ENCODE results near the gene UBR1.
"Not testable (repeated sequence)": the region's sequence is repeated elsewhere in the genome, so short reads cannot be mapped to it uniquely, and the experiment has no call there.

Gene UBR1

GRCh38 chr15:43048935-43049334 lies 56.9 kb downstream of the UBR1 start:
- DNase-seq = no peak

GRCh38 chr15:43046484-43046883 lies 59.4 kb downstream of the UBR1 start:
- DNase-seq = no peak

GRCh38 chr15:43042885-43043284 lies 63.0 kb downstream of the UBR1 start:
- DNase-seq = no peak

GRCh38 chr15:43041085-43041484 lies 64.8 kb downstream of the UBR1 start:
- not testable (repeated sequence) for DNase-seq

GRCh38 chr15:43035240-43035639 lies 70.6 kb downstream of the UBR1 start:
- not testable (repeated sequence) for DNase-seq

- no peak for DNase-seq
Measured at GRCh38 chr15:43029476-43029875, 76.4 kb downstream of the UBR1 start.

- DNase-seq = peak in 1 of 5 experiments; percentile 47
Measured at GRCh38 chr15:43025150-43025549, 80.7 kb downstream of the UBR1 start.

- DNase-seq = not testable (repeated sequence)
Measured at GRCh38 chr15:43014671-43015070, 91.2 kb downstream of the UBR1 start.

GRCh38 chr15:43009206-43009605 lies 96.6 kb downstream of the UBR1 start:
- no peak for DNase-seq

- DNase-seq = no peak
Measured at GRCh38 chr15:43008150-43008549, 97.7 kb downstream of the UBR1 start.

- no peak for DNase-seq
Measured at GRCh38 chr15:43007551-43007950, 98.3 kb downstream of the UBR1 start.

GRCh38 chr15:43006991-43007390 lies 98.8 kb downstream of the UBR1 start:
- no peak for DNase-seq

- not testable (repeated sequence) for DNase-seq
Measured at GRCh38 chr15:43004886-43005595, 100.8 kb downstream of the UBR1 start.

GRCh38 chr15:42999201-42999779 lies 106.5 kb downstream of the UBR1 start:
- DNase-seq = no peak

- DNase-seq = no peak
Measured at GRCh38 chr15:42996871-42997270, 109.0 kb downstream of the UBR1 start.

- DNase-seq = no peak
Measured at GRCh38 chr15:42994546-42994945, 111.3 kb downstream of the UBR1 start.

- DNase-seq = no peak
Measured at GRCh38 chr15:42992626-42993025, 113.2 kb downstream of the UBR1 start.

GRCh38 chr15:42986693-42987342 lies 119.0 kb downstream of the UBR1 start:
- no peak for DNase-seq

- DNase-seq = no peak
Measured at GRCh38 chr15:42984493-42985034, 121.3 kb downstream of the UBR1 start.

- not testable (repeated sequence) for DNase-seq
Measured at GRCh38 chr15:42979113-42979512, 126.7 kb downstream of the UBR1 start.

GRCh38 chr15:42974202-42974862 lies 131.5 kb downstream of the UBR1 start:
- DNase-seq = no peak

GRCh38 chr15:42973114-42973513 lies 132.7 kb downstream of the UBR1 start:
- DNase-seq = no peak

- DNase-seq = no peak
Measured at GRCh38 chr15:42971830-42972229, 134.0 kb downstream of the UBR1 start.

Data from T-helper 2 cell (primary cell).